T1000 (cell line): ENCODE measurements around the gene VAV2.
"Not testable (repeated sequence)": the region's sequence is repeated elsewhere in the genome, so short reads cannot be mapped to it uniquely, and the experiment has no call there.

Source experiments
- DNase-seq: peaks from one replicate; lab custom pipeline; 2025; ENCODE audit warnings: mixed read lengths; lab: John Stamatoyannopoulos, UW

Gene VAV2

DNA sequence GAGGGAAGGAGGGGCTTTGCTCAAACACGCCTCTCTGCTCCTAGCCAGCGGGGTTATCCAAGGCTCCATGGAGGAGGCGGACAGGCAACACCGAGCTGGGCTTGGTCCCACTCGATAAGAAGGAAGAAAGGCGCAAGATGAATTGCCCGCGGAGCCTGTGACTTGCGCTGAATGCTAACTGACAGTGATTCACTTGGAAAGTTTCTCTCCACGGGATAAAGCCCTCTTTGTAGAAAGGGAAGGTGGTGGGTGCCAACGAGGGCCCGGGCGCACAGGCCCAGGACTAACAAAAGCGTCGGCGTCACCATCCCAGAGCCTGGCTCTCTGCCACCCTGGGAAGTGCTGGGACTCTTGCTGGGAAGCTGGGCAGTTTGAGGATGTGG, 76.0 kb downstream of the VAV2 start:
- no peak for DNase-seq

- DNase-seq = no peak
Observed at GRCh38 chr9:133915534-133916158, 76.5 kb downstream of the VAV2 start.

DNA sequence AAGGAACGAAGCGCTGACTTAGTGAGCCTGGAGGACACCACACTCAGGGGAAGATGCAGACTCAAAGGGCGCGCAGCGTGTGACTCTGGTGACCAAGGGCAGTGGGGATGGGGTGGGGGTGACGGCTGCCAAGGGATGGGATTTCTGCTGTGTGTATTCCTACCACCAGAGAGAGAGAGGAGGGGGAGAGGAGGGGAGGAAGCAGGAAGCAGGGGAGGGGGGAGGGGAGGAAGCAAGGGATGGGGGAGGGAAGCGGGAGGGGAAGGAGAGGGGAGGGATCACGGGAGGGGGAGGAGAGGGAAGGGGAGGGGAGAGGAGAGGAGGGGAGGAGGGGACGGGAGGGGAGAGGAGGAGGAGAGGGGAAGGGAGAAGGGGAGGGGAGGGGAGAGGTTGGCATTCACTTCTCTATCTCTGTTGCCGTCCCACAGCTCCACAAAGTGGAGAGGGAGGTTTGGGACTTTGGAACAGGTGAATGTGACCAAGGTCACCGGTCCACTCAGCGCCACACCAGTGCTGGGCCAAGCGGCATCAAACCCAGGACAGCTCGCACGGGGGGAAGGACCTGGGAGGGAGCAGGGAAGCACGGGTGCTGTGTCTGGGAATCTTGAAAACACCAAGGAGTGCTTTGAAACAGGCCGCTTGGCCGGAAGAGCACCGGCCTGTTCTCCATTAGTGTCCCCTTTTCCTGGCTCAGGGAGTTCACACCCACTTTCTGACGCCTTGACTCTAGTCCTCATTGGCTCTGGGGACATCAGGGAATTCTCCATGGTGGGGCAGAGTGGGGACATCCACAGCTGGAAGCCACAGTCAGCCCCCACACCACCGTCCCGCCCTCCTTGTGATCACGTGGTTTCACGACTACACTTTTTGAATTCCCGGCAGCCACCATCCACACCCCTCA, 77.4 kb downstream of the VAV2 start:
- DNase-seq = no peak

DNA sequence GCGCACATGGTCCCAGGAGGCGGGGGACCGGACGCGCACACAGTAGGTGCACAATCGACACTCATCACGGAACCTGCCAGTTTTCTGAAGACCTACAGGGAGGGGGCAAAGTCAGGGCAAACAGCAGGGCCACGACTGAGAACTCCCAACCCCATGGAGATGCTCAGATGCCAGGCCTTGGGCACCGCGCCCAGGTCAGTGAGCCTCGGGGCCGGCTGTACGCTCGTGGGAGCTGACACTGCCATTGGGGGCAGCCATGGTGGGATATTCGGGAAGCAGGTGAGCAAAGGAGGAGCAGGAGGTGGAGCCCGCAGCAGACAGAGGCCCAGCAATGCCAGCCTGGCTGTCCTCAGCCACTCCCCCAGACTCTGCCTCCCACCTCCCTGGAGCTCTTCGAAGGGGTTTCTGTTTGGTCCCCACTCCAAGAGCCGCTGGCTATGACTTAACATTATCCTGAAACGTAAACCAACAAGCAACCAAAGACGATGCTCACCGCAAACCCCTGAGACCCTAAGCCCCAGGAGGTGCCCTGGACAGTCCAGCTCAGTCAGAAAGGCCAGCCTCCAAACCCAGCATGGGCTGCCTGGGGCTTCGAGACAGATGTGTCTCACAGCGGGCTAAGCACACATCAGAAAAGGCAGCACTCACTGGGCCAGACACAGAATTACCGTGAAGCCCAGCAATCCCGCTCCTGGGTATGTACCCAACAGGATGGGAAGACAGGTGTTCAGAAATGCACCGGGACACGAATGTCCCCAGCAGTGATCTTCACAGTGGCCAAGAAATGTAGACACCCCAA, 78.4 kb downstream of the VAV2 start:
- no peak for DNase-seq

- DNase-seq = no peak
Observed at GRCh38 chr9:133910855-133911514, 81.1 kb downstream of the VAV2 start.

GRCh38 chr9:133906932-133907910, 84.9 kb downstream of the VAV2 start:
- no peak for DNase-seq

DNA sequence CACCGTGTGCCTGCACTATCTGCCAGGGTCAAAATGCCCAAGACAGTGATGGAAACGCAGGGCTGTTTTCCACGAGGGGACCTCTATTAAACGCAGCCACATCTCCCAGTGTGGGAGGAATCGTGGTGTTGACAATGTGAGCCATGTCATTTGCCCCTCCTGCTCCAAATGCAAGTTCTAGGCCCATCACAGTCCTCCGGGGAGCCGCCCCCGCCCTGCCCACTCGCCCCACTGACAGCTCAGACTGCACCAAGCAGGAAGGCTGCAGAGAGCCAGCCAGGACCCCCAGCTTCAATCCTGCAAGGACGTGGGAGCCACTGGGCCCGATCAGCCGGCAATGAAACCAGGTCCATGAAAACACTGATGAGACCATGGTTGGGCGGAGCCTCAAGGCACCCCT, 85.9 kb downstream of the VAV2 start:
- no peak for DNase-seq

- DNase-seq = no peak
Observed at GRCh38 chr9:133905493-133905892, 86.6 kb downstream of the VAV2 start.

DNA sequence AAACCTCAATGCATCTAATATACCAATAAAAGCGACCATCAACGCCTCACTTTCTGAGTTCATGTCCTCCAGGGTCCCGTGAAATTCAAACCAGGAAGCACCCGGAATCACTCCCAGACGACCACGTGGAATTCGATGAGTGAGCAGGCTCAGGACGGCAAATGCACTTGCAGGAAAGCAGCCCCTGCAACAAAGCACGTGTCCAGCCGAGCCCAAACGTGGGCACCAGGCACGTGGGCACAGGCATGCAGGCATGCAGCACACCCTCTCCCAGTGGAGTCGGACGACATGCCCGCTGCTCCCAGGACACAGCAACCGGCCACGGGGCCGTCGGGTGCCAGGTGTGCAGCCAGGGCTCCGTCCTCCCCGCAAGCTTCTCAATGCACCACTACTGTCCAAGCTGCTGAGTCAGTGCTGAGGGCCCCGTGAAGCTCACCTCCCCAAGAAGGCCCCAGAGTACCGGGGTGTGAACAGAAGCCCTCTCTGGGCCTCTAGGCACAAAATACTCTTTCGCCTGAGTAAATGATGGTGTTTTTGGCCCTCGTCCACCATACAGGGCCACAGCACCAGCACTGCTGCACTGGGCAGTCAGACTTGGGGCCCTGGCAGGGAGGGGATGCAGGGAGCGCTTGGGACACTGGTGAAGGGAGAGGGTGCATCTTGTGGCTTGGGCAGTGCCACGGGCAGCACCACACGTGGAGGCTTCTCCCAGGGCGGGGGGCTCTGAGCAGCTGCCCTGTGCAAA, 87.6 kb downstream of the VAV2 start:
- DNase-seq = no peak

GRCh38 chr9:133901184-133901835, 90.8 kb downstream of the VAV2 start:
- DNase-seq = no peak

GRCh38 chr9:133897675-133898074, 94.4 kb downstream of the VAV2 start:
- DNase-seq = no peak

DNA sequence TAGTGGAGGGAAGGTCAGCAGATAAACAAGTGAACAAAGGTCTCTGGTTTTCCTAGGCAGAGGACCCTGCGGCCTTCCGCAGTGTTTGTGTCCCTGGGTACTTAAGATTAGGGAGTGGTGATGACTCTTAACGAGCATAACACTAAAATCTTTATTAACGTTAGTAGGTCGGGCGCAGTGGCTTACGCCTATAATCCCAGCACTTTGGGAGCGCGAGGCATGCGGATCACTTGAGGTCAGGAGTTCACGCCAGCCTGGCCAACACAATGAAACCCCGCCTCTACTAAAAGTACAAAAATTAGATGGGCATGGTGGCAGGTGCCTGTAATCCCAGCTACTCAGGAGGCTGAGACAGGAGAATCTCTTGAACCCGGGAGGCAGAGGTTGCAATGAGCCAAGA, 96.1 kb downstream of the VAV2 start:
- DNase-seq = not testable (repeated sequence)

GRCh38 chr9:133895335-133895734, 96.8 kb downstream of the VAV2 start:
- no peak for DNase-seq

- DNase-seq = no peak
Observed at GRCh38 chr9:133894377-133895321, 97.5 kb downstream of the VAV2 start.

DNA sequence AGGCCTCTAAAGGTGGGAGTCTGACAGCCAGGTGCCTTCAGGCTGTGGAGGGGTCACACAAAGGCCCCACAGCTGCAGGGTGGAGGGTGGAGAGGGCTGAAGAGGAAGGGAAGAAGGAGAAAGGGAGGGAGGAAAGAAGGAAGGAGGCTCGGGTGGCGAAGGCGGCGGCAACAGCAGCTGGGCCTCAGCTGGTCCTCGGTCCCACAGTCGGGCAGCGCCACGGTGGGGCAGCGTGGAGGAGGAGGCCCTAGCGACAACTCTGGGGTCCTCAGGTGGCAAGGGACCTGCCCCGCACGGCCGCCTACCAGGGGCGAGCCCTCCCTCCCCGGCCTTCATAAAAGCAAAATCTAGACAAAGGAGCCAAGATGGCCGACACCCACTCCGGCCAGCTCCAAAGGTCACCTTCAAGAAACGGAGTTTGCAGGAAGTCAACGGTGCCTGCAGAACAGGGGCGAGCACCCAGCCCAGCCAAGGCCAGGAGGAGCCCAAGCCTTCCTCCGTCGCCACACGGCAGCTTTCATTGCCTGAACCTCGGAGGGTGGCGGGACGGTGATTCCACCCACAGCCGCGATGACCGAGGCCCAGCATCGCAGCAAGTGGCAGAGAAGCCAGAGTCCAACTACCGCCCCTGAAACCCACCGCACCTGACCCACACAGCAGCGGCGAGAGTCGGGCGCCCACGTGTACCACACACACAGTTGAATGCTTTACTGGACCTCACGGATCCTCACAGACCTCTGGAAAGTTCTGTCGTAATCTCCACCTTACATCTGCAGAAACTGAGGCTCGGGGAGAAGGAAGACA, 98.7 kb downstream of the VAV2 start:
- no peak for DNase-seq

DNA sequence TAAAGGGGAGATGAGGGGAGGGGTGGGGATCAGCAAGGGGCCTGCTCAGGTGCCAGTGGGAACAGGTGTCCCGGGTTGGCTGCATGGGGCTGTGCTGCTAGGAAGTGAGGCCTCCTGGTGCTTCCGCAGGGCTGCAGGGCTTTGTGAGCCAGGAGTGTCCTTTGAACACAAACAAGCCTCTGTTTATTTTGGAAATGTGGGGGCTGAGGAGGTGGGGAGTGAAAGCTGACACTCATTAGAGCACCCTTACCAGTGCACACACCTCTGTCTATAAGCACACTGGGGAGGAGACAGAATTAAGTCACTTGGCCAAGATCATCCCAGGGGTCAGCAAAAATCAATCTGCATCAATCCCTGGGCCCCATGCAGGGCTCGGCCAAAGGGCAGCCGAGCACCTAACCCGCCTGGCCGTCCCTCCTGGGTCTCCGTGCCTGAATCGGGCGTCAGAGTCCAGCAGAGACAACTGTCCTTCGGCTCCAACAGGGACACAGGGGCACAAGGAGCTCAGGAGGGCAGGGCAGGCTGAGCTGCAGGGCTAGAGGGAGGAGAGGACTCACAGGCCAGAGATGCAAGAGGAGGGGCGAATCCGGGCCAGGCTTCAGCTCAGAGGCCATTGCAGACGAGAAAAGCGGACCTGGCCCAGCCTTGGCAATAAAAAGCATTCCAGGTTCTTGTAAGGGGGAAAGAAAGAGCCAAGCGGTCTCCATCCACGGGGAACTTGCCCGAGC, 99.8 kb downstream of the VAV2 start:
- DNase-seq = no peak

- no peak for DNase-seq
Observed at GRCh38 chr9:133891741-133892140, 100.4 kb downstream of the VAV2 start.
